T47D (cell line): ENCODE results near the gene SCAMP1.
"Not testable (repeated sequence)": the region's sequence is repeated elsewhere in the genome, so short reads cannot be mapped to it uniquely, and the experiment has no call there.

Experiments used
- DNase-seq, 2 experiments: peaks; one replicate each; pipeline versions ENCODE4 v3.0.0 to v3.0.0-alpha.2; 2011 to 2012; ENCODE audit warnings: low read depth in 1 of 2, low spot score in 1 of 2
- JUND ChIP-seq: IDR thresholded peaks from 2 replicates; pipeline ENCODE4 v1.6.1; 2012; ENCODE audit warnings: low read depth
- in situ Hi-C: cut with HindIII; loops from 2 replicates; pipeline ENCODE4 v1.10.0; 2016; ENCODE audit warnings: low sequenced_read_pairs, low pct_unique_long_range_greater_than_20kb

The SCAMP1 gene

GRCh38 chr5:78339617-78340436 is 20.6 kb upstream of the SCAMP1 start:
- in situ Hi-C loops, result no loop called here
- no peak for DNase-seq
- no peak for TF ChIP-seq JUND

DNA sequence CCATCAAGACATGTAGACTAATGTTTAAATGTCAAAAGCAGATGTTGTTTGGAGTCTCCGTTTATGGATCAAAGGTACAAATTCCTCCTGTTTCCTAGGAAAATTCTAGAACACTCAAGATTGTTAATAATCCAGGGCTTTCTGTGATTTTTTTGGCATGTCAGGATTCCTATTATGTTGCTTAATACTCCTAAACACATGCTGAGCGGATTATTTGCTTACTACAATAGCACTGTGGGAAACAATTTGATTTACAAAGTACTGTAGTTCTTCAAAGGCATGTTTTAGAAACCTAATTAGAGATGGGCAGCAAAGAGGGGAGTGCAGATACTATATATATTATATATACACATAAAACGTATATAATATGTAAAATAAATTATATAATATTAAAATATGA is 19.0 kb upstream of the SCAMP1 start:
- in situ Hi-C loops, result no loop called here
- no peak for TF ChIP-seq JUND
- no peak for DNase-seq

DNA sequence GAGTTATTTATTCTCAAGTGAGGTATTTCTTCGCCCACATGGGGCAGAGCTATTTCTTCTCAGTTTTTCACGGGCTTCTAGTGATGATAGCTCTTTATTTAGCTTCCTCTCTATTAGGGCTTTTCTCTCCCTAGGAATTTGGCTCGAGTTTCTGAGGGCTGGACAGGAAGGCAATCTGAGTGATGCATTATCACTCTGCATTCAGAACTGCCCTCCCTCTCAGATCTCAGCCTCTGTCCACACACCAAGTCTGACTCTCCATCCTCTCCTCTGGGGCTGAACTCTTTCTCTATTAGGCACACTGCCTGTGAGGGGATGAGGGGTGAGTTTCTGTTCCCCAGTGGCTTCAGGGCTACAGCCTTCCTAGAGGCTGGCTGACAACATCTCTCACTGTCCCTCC is 14.9 kb upstream of the SCAMP1 start:
- in situ Hi-C loops, result no loop called here

GRCh38 chr5:78353520-78353919 is 6.9 kb upstream of the SCAMP1 start:
- in situ Hi-C loops, result no loop called here
- DNase-seq, result no peak
- no peak for TF ChIP-seq JUND

More for the DNA sequence above, 14.9 kb upstream of the SCAMP1 start:
- no peak for TF ChIP-seq JUND
- no peak for DNase-seq

GRCh38 chr5:78354066-78354670 is 6.2 kb upstream of the SCAMP1 start:
- no peak for DNase-seq
- in situ Hi-C loops, result no loop called here
- TF ChIP-seq JUND, result no peak

GRCh38 chr5:78355561-78355960 is 4.9 kb upstream of the SCAMP1 start:
- in situ Hi-C loops, result no loop called here
- no peak for DNase-seq
- TF ChIP-seq JUND, result no peak

- DNase-seq, in situ Hi-C loops: not testable (repeated sequence)
These were observed 974 bp upstream of the SCAMP1 start for GRCh38 chr5:78359455-78359830.

DNA sequence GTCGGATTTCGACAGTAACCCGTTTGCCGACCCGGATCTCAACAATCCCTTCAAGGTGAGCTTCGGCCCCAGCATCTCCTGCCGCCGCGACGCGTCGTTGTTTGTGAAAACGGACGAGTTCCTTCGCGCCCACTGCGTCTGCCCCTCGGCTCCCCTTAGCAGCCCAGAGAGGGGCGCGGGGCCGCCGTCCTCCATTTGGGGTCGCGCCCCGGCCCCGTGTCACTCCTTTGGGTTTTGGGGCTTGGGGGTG is 182 bp downstream of the SCAMP1 start:
- DNase-seq, result no peak
- TF ChIP-seq JUND, result no peak
- in situ Hi-C loops, result no loop called here

DNA sequence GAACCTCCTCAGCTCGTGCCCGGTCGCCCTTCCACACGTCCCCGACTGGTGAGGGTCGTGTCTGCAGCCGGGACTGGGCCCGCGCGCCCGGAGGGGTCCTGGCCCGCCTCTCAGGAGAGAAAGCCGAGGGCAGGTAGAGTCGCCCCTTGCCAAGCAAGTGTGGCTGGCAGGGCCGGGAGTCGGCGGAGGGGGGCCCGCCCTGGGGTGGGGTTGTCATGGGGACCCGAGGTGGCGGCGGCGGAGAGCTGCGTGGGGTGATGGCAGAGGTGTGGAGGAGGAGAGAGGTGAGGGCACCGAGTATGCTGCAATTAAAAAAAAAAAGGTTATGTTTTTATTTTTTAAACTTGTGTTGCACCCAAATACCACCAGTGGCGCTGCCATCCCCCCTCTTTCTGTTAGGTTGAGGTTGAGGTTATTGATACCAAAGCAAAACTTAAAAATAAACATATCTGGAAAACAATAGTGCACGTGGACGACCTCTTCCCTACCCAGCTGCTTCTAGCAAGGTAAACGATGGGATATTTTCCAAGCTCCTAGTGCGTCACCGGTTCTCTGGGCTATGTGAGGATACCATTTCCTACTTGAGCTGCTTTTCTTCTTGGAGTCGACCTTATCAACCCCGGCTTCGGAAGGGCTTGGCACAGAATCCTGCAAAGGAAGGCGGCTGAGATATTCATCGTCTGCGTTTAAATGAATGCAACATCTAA is 660 bp downstream of the SCAMP1 start:
- DNase-seq, result peak; percentile 41 to 51
- in situ Hi-C loops, result no loop called here
- TF ChIP-seq JUND, result no peak

GRCh38 chr5:78361631-78361993 is 1.2 kb downstream of the SCAMP1 start:
- no peak for TF ChIP-seq JUND
- DNase-seq, result no peak
- in situ Hi-C loops, result no loop called here

GRCh38 chr5:78362220-78362619 is 1.8 kb downstream of the SCAMP1 start:
- no peak for TF ChIP-seq JUND
- DNase-seq, result no peak
- in situ Hi-C loops, result no loop called here

GRCh38 chr5:78364005-78364404 is 3.6 kb downstream of the SCAMP1 start:
- no peak for DNase-seq
- no peak for TF ChIP-seq JUND
- in situ Hi-C loops, result no loop called here

DNA sequence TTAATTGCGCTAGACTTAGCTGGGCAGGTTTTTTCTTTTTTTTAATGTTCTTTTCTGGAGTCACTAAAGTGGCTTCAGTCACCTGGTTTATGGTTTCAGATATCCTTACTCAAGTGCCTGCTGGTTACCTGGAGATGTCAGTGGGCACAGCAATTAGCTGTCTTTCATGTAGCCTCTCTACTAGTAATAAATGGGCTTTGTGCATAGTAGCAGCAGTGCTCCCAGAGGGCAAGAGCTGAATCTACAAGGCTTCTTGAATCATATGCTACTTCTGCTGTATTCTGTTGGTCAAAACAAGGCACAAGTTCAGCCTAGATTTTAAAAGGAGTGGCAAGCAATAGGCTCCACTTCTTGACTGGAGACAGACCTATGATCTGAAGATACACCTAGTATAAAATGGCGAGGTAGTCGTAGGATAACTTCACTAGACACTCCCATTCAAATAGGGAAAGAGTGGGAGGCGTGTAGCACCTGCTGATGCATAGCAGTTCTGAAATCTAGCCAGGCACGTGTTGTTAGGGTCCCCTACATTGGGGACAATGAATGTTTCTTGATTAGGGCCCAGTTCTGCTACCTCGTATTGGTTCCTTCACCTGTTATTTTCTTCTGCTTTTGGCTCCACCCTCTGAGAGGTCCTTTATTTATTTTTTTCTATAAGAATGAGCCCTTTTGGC is 7.0 kb downstream of the SCAMP1 start:
- DNase-seq, result peak in 1 of 2 experiments; percentile 29
- in situ Hi-C loops, result no loop called here
- no peak for TF ChIP-seq JUND
